Ovary (tissue), 3 donors: ENCODE data around the gene FLT3LG.

Source experiments
- EP300 ChIP-seq: sonication (generic); formaldehyde crosslinking; IDR thresholded peaks from one replicate; pipeline ENCODE4 v1.6.1; 2017; ENCODE audit warnings: antibody characterized with exemption
- POLR2A ChIP-seq: fragments of 450-650 bp; IDR thresholded peaks from one replicate; pipeline ENCODE4 v1.6.1; 2017; ENCODE audit warnings: antibody characterized with exemption, mild to moderate bottlenecking, moderate library complexity
- TF ChIP-seq, protein P1 (sequence below), 3 donors: fragments of 450-650 bp in 2 of 3; fragments of 200-600 bp in 1 of 3; IDR thresholded peaks; one replicate each; pipeline versions ENCODE4 v1.5.1 to v1.8.0; 2016 to 2022; ENCODE audit warnings: antibody characterized with exemption in 3 of 3, mild to moderate bottlenecking in 1 of 3
- donor health status: DM: no; HTN: no; CAD: no.

DNA sequence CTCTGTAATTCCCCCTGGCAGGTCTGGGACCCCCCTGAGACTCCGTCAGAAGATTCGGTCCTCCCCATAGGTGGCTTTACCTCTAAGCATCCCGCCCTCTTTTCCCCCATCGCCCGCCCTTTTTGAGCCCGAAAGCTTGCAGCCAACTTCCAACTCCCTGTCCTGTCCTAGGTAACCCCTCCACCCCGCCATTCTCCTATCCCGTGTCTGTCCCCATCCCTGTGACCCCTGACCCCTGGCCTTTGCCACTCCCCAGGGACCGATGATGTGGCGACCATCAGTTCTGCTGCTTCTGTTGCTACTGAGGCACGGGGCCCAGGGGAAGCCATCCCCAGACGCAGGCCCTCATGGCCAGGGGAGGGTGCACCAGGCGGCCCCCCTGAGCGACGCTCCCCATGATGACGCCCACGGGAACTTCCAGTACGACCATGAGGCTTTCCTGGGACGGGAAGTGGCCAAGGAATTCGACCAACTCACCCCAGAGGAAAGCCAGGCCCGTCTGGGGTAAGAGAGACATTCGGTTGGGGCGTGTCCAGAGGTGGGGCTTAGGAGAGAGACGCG, 54.3 kb downstream of the FLT3LG start:
- TF ChIP-seq, protein P1, sequence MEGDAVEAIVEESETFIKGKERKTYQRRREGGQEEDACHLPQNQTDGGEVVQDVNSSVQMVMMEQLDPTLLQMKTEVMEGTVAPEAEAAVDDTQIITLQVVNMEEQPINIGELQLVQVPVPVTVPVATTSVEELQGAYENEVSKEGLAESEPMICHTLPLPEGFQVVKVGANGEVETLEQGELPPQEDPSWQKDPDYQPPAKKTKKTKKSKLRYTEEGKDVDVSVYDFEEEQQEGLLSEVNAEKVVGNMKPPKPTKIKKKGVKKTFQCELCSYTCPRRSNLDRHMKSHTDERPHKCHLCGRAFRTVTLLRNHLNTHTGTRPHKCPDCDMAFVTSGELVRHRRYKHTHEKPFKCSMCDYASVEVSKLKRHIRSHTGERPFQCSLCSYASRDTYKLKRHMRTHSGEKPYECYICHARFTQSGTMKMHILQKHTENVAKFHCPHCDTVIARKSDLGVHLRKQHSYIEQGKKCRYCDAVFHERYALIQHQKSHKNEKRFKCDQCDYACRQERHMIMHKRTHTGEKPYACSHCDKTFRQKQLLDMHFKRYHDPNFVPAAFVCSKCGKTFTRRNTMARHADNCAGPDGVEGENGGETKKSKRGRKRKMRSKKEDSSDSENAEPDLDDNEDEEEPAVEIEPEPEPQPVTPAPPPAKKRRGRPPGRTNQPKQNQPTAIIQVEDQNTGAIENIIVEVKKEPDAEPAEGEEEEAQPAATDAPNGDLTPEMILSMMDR (IDR thresholded peaks at IDR 0.05), result no peak
- TF ChIP-seq POLR2A (no peak), EP300 (no peak)
